Nephron progenitor cell (in vitro differentiated cells): Measurements from ENCODE around the gene CLDN20.
A peak's percentile ranks its signal among the peaks of the same experiment; 100 is the strongest.

Experiments used
- DNase-seq: peaks from one replicate; pipeline ENCODE4 v3.0.0; 2021
- H3K27ac Mint-ChIP-seq: 2 replicates; pipeline ENCODE4 v1.8.0; 2021; ENCODE audit warnings: mild to moderate bottlenecking, moderate library complexity, mixed read lengths
- H3K27me3 Mint-ChIP-seq: 2 replicates; pipeline ENCODE4 v1.8.0; 2021; ENCODE audit warnings: mild to moderate bottlenecking, low read depth, mixed read lengths; ENCODE audit not compliant: poor library complexity
- H3K36me3 Mint-ChIP-seq: 2 replicates; pipeline ENCODE4 v1.8.0; 2021; ENCODE audit warnings: low read depth, mixed read lengths
- H3K4me1 Mint-ChIP-seq: 2 replicates; pipeline ENCODE4 v1.8.0; 2021; ENCODE audit warnings: mixed read lengths
- H3K4me3 Mint-ChIP-seq: 2 replicates; pipeline ENCODE4 v1.8.0; 2021; ENCODE audit warnings: mild to moderate bottlenecking, moderate library complexity, mixed read lengths
- H3K9me3 Mint-ChIP-seq: 2 replicates; pipeline ENCODE4 v1.8.0; 2021; ENCODE audit warnings: mild to moderate bottlenecking, moderate library complexity, mixed read lengths
- CTCF ChIP-seq: fragments of 200-600 bp; sonication (generic); IDR thresholded peaks from 2 replicates; pipeline ENCODE4 v1.5.0; 2021; ENCODE audit warnings: antibody characterized with exemption

CLDN20 gene

GRCh38 chr6:155272353-155273232 lies 8.8 kb downstream of the CLDN20 start:
- Mint-ChIP-seq H3K36me3 (peaks cover 36% of the 10 kb centered on the region), H3K27me3 (no peaks in the 10 kb centered on the region), H3K4me3 (no peak overlapping the region), H3K9me3 (peaks cover 4% of the 10 kb centered on the region), H3K27ac (peak overlapping the region; percentile 86), H3K4me1 (peaks cover 34% of the 10 kb centered on the region)
- DNase-seq: no peak
- TF ChIP-seq CTCF: no peak

- Mint-ChIP-seq H3K4me3 (no peak overlapping the region), H3K9me3 (no peaks in the 10 kb centered on the region), H3K27ac (peak overlapping the region; percentile 90), H3K27me3 (no peaks in the 10 kb centered on the region), H3K36me3 (peaks cover 28% of the 10 kb centered on the region), H3K4me1 (peaks cover 34% of the 10 kb centered on the region)
- DNase-seq: peak; percentile 12
- no peak for TF ChIP-seq CTCF
Observed at GRCh38 chr6:155273431-155273830, 9.6 kb downstream of the CLDN20 start.

GRCh38 chr6:155274106-155274505 lies 10.3 kb downstream of the CLDN20 start:
- TF ChIP-seq CTCF: no peak

GRCh38 chr6:155274533-155274932 lies 10.7 kb downstream of the CLDN20 start:
- no peaks in the 10 kb centered on the region for H3K9me3 Mint-ChIP-seq
- H3K4me1 Mint-ChIP-seq: peaks cover 34% of the 10 kb centered on the region
- no peak for DNase-seq
- H3K27ac Mint-ChIP-seq: no peak overlapping the region
- H3K4me3 Mint-ChIP-seq: no peak overlapping the region
- TF ChIP-seq CTCF: no peak
- peaks cover 35% of the 10 kb centered on the region for H3K36me3 Mint-ChIP-seq
- no peaks in the 10 kb centered on the region for H3K27me3 Mint-ChIP-seq

More at GRCh38 chr6:155274106-155274505, 10.3 kb downstream of the CLDN20 start:
- no peak overlapping the region for H3K27ac Mint-ChIP-seq
- H3K4me1 Mint-ChIP-seq: peaks cover 34% of the 10 kb centered on the region
- peaks cover 34% of the 10 kb centered on the region for H3K36me3 Mint-ChIP-seq
- H3K9me3 Mint-ChIP-seq: no peaks in the 10 kb centered on the region
- no peak for DNase-seq
- H3K27me3 Mint-ChIP-seq: no peaks in the 10 kb centered on the region
- H3K4me3 Mint-ChIP-seq: no peak overlapping the region

- DNase-seq: no peak
- no peak for TF ChIP-seq CTCF
- peaks cover 28% of the 10 kb centered on the region for H3K4me1 Mint-ChIP-seq
Observed at GRCh38 chr6:155275808-155276480, 12.1 kb downstream of the CLDN20 start.

More at GRCh38 chr6:155275808-155276480, 12.1 kb downstream of the CLDN20 start:
- H3K9me3 Mint-ChIP-seq: no peaks in the 10 kb centered on the region
- peak overlapping the region; percentile 64 for H3K27ac Mint-ChIP-seq
- H3K4me3 Mint-ChIP-seq: no peak overlapping the region
- H3K36me3 Mint-ChIP-seq: peaks cover 41% of the 10 kb centered on the region
- no peaks in the 10 kb centered on the region for H3K27me3 Mint-ChIP-seq
